HL-60/S4 treated with phorbol 12-myristate 13-acetate at 8.2 ng/mL for 4 days and 3 days (cell line): Measurements from ENCODE around the gene CHMP1A.
"Not testable (repeated sequence)": the region's sequence is repeated elsewhere in the genome, so short reads cannot be mapped to it uniquely, and the experiment has no call there.

Experiments used
- in situ Hi-C: fragments of 300-500 bp; cut with MboI; formaldehyde crosslinking; loops from 2 replicates; pipeline ENCODE4 v1.15.0; 2022; ENCODE audit warnings: low sequenced_read_pairs

Gene CHMP1A

DNA sequence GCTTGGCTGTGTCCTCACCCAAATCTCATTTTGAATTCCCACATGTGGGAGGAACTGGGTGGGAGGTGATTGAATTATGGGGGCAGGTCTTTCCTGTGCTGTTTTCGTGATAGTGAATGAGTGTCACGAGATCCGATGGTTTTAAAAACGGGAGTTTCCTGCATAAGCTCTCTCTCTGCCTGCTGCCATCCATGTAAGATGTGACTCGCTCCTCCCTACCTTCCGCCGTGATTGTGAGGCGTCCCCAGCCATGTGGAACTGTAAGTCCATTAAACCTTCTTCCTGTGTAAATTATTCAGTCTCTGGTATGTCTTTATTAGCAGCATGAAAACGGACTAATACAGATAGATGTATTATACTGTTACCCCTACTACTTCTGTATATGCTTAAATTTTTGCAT is 3.7 kb upstream of the CHMP1A start:
- in situ Hi-C loops = no loop called here

GRCh38 chr16:89660146-89660545 is 2.6 kb upstream of the CHMP1A start:
- in situ Hi-C loops = no loop called here

GRCh38 chr16:89658221-89658879 is 842 bp upstream of the CHMP1A start:
- in situ Hi-C loops = no loop called here

DNA sequence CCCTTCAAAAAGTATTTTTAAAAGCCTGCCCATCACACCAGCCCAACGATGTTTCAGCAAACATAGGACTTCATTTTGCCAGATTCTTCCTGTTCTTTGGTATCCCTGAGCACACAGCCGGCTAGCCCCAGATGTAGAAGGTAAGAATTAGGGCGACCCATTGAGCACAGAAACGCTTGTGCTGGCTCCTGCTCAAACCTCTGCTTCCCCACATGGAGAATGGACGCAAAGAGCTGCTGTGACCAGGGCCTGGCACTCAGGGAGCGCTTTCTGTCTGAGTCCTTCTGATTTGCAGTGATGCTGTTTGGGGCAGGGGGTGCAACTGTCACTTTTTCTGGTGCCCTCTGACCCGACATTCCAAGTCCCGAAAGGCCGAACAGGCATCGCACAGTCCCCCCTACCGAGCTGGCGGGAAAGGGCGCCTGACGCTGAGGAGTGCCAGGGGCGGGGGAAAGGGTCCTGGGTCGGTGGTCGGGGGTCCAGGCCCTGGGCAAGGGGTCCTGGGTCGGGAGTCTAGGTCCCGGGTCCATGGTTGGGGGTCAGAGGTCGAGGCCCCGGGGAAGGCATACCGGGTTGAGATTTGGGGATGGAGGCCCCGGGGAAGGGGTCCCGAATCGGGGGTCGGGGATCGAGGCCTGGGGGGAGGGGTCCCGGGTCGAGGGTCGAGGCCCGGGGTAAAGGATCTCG is 930 bp downstream of the CHMP1A start:
- in situ Hi-C loops = no loop called here

DNA sequence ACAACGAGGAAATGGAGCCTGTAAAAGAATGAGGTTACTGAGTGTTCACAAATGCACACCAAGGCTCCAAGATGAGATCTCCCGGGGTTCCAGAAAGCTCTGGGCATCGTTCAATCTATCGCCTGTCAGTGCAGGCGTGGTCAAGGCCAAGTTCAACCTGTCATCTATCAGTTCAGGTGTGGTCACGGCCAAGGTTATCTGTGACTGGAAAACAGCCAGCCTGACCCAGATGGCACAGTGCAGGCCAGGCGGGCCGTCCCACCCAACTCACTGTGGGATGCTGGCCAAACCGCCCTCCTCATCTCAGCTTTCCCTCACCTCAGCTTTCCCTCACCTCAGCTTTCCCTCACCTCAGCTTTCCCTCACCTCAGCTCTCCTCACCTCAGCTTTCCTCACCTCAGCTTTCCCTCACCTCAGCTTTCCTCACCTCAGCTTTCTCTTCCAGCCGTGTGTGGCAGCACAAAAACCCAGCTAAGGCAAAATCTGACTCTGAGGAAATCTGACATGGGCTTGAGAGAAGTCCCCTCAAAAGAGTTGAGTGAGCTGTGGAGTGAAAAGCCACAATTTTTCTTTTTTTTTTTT is 2.4 kb downstream of the CHMP1A start:
- in situ Hi-C loops = no loop called here

DNA sequence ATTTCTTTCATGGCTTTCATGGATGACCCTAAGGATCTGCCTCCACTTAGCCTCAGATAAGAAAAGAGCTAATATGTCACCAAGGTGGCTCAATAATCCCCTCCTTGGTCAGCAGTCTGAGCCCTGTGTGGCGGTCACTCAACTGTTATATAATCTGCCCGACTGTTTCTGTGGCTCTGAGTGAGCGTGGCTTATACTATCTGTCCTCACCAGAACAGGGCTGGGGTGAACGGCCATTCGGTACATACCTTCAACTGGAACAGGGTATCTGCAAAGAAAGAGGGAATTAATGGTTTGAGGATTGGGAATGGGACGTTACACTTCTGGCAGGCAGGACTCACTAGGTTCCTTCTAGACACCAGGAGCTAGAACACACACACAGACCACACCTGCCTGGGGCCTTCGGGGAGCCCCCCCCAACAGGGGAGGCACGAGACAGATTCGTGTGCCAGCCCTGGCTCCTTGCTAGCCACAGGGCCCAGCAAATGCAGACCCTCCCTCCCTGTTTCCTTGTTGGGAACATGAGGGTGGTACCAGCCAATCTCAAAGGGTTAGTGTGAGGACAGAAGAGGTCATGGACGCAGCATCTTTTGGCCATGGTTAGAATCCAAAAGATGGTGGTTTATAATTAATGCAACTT is 3.7 kb downstream of the CHMP1A start:
- in situ Hi-C loops = no loop called here

GRCh38 chr16:89651584-89651983 is 5.9 kb downstream of the CHMP1A start:
- in situ Hi-C loops = no loop called here

DNA sequence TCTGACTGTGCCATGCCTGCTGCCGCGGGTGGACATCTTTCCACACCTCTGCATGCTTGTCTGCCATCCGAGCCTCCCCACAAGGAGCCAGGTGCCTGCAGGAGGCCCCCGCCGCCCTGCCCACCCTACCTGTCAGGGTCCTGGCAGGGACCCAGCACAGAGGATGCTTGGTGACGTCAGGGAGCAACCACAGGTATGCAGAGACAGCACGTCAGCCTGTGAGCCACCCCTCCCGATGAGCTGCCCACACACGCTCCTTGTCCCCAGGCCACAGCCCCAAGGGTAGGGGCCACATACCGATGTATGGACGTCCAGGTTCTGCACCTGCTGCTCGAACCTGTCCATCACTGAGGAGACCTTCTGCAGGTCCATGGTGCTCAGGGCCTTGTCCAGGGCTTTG is 10.6 kb downstream of the CHMP1A start:
- in situ Hi-C loops = no loop called here

DNA sequence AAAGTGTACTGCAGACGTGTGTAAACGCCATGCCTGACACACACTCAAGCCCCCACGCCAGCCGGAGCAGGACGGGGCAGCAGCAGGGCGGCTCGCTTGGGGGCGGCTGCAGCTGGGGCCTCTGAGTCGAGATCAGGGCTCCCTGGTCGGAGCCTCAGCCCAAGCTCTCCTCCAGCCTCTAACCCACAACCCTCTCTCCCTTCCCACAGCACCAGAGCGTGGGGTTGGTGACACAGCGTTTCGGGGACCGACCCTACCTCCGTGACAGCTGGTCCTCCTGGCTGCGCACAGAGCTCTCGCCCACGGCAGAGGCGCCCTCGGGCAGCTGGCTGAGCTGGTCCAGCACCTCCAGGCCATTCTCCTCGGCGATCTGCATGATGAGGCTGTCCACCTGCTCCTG is 11.2 kb downstream of the CHMP1A start:
- in situ Hi-C loops = no loop called here

- in situ Hi-C loops = no loop called here
Observed at GRCh38 chr16:89645122-89645521, 12.4 kb downstream of the CHMP1A start.

- in situ Hi-C loops = no loop called here
Observed at GRCh38 chr16:89643769-89644300, 13.7 kb downstream of the CHMP1A start.

DNA sequence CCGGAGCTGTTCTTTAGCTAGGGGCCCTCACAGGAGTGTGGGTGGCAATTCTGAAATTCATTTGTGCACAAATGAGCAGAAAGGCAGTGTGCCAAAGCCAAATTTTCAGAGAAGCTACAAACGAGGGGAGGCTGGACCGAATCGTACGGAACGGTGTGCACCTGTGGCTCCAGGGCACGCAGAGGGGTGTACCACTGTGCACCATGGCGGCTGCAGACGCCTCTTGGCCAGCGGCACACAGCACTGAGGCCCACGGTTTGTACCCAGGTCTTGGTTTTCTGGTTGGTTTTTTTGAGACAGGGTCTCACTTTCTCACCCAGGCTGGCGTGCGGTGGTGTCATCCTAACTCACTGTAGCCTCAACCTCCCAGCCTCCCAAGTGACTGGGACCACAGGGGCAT is 14.9 kb downstream of the CHMP1A start:
- in situ Hi-C loops = no loop called here

DNA sequence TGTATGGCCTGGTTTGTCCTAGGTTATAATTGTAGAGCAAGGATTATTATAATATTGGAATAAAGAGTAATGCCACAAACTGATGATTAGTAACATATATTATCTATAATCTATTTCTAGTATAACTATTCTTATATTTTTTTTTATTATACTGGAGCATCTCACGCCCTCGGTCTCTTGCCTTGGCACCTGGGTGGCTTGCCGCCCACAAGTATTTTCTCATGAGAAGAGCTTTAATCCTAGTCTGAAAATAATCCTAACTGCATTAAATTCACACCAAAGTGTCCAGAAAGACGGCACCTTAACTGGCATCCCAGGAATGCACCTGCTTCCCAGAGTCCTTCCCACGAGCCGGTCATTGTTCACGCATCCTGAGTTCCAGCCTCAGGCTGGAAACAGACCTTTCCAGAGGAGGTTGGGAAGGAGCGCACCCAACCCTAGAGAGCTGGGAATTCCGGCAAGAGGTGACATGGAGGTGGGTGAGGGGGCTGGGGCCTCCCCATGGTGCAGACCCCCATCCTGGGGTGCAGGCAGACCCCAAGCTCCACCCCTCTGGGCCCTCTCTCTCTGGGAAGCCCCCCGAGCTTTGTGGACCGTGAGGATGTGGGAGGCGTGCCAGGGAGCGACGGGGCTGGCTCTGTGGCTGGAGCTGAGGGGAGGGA is 15.9 kb downstream of the CHMP1A start:
- in situ Hi-C loops = no loop called here

- in situ Hi-C loops = no loop called here
Observed at GRCh38 chr16:89639385-89639784, 18.1 kb downstream of the CHMP1A start.

DNA sequence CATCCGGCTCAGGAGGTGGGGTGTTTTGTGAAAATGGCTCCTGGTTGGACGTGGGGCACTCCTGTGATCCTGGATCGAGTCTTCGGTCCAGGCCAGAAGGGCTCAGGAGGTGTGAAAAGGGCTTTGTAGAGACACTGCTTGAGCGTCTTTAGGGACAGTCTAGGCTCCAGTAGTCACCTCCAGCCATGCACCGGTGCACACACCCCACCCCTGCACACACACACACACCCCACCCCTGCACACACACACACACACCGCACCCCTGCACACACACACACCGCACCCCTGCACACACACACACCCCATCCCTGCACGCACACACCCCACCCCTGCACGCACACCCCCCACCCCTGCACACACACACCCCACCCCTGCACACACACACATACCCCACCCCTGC is 19.1 kb downstream of the CHMP1A start:
- in situ Hi-C loops = no loop called here

DNA sequence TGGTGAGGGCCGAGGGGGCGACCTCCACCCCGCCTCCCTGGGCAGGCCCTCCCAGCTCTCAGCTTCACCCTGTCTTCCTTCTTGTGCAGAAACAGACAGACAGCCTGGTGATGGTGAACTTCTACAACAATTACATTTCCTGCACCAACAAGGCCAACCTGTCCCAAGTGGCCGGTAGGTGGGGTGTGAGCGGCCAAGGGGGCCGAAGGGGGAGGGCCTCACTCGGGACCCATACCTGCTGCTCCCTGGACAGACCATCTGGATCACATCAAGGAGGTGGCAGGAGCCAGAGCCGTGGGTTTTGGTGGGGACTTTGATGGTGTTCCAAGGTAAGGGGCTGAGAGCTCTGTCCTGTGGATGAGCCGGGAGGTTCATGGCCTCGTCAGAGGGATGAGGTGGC is 20.1 kb downstream of the CHMP1A start:
- in situ Hi-C loops = no loop called here

DNA sequence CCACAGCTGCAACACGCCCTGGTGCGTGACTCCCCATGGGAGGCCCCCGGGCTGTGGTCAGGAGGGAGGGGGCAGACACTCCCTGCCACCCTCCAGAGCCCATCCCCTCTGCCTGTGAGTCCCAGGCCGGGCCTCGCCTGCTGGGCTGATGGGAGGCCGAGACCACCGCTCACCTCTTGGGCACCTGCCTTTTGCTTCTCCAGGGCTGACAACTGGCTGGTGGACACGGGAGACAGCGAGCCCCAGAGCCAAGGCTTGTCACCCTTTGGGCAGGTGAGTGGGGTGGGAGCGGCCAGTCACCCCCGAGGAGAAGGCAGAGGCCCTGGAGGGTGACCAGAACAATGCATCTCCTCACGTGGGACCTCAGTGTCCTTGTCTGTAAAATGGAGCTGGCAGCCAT is 20.8 kb downstream of the CHMP1A start:
- in situ Hi-C loops = no loop called here

GRCh38 chr16:89634463-89635385 is 22.8 kb downstream of the CHMP1A start:
- in situ Hi-C loops = not testable (repeated sequence)

DNA sequence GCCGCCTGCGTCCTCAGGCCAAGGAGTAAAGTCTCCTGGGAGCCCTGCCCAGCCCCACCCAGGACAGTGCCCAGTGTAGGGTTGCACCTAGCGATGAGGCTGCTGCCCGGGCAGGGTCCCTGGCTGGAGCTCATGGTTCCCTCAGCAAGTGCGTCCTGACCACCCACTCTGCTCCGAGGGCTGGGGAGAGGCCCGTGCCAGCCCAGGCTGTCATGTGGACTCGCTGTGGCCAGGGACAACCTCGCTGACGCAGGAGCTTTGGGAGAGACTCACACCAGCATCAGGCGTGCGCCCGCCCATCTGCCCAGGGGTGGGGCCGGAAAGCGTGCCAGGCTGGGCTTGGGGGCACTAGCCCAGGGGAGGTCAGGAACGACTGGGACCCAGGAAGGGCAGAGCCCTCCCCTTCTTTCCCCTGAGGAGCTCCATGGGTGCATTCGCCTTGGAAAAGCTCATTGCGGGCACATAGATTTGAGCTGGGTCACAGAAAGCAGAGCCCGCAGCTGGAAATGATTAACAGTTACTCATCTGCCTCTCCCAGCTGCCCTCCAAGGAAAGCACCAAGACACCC is 24.4 kb downstream of the CHMP1A start:
- in situ Hi-C loops = no loop called here
